HG02840 (cell line): ENCODE results near the gene TSHR.

Experiments used
- ATAC-seq: cut with Tn5 transposase; IDR thresholded peaks from one replicate; pipeline ENCODE4 v1.9.1; 2021; ENCODE audit warnings: mild to moderate bottlenecking, moderate library complexity, moderate number of reproducible peaks; ENCODE audit not compliant: unreplicated experiment, low FRiP score

Gene TSHR

DNA sequence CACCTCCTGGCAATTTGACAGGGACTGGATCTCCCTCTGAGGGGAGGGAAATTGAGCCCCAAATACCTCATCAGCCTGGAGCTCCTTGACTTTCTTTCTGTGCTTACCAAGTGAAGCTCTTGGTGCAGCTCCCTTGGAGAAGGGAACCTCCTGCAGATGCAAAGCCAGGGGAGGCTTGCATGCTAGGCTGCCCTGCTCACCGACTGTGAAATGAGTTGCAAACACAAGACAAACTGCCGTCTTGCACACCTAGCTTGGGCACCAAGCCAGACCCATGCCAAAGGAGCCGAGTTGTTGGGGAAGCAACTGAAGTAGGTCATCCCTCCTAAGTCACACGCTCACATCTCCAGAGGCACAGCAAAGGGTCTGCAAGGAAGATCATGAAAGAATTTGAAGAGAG lies 170.1 kb downstream of the TSHR start:
- no peak for ATAC-seq

DNA sequence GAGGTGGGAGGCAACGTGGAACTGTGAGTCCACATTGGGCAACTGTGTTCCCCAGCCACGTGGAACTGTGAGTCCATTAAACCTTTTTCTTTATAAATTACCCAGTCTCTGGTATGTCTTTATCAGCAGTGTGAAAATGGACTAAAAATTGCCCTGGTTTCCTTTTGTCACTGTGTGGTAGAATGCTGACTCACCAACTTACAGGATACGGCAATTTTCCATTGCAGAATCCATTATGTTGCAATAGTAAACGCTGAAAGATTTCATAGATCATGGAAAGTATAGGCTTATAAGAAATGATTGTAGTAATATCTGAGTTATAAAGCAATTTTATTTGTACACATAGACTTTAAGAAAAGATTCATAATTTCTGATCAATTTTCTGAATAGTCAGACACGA lies 172.4 kb downstream of the TSHR start:
- ATAC-seq = no peak

DNA sequence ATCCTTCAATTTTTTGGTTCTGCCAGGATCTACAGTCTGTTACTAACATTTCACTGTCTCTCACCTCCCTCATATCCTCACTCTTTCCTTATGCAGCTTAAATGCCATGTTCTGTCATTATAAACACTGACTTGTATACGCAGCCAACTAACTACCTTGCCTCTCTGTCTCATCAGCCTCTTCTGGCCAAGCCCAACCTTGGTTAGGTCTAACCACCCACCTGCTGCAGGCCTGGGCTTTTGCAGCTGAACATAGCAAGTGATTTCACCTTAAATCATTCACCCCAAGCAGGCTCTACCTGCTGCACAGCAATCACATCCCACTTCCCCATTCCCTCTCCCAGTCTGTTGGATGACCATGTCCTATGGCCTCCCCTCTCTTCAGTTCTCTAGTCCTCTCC lies 173.8 kb downstream of the TSHR start:
- ATAC-seq = no peak

DNA sequence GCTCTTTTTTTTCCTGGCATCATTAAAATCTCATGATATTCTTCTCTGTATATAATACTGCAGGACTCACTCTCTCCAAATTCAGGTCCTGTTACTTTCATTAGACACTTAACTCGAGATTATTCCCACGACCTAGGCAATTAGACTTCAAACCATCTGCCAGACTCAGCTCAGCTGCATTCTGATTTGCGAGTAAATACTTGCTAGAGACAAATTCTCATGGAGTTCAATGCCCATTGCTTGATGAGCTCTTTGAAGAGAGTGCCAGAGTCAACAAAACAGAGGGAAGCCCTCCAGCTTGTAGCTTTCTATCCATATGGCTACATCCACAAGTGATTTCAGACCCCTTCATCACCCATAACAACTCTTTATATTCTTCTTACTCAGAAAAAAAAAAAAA lies 177.0 kb downstream of the TSHR start:
- no peak for ATAC-seq

DNA sequence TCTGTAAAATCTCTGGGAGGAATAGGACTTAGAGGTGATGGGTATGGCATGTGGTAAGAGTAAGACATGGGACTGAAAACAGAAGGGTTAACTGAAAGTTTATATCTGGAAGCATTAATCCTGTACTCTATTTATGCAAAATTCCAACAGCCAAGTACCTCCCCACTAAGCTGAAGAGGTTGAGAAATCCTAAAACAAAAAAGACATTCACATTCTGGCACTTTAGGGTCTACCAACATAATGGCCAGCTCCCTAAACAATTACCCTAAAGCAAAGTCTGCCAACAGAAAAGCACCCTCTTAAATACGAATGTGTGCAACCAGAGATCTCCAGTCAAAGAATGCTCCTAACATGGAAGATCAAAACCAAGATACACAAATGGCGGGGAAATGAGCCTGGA lies 178.0 kb downstream of the TSHR start:
- ATAC-seq = no peak

DNA sequence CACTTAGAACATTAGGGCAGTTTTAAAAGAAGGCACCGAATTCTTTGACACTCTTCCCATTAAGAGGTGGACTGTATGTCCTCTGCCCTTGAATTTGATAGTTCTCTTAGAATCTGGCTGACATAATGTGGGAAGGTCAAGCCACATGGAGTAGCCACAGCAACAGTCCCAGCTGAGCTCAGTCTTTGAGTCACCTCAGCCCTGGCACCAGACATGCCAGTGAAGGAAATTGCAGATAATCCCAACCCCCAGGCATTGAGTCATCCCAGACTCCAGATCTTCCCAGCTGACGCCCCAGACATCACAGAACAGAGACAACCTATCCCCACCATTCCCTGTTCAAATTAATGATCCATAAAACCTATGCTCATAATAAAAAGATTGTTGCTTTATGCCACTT lies 181.9 kb downstream of the TSHR start:
- no peak for ATAC-seq

DNA sequence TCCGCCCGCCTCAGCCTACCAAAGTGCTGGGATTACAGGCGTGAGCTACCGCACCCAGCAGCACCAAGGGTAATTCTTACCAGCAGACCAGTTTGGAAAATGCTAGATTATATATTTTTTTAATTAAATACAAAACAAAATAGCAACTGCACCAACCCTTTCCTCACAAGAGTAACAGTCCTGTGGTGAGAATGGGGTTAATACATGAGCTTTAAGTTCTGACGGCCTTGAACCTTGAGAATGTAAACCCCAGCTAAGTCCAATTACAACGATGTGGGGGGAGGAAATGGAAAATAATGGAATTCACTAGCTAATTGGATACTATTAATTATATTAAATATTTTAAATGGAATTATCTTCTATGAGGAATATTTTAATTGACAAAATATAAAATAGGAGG lies 183.0 kb downstream of the TSHR start:
- no peak for ATAC-seq

DNA sequence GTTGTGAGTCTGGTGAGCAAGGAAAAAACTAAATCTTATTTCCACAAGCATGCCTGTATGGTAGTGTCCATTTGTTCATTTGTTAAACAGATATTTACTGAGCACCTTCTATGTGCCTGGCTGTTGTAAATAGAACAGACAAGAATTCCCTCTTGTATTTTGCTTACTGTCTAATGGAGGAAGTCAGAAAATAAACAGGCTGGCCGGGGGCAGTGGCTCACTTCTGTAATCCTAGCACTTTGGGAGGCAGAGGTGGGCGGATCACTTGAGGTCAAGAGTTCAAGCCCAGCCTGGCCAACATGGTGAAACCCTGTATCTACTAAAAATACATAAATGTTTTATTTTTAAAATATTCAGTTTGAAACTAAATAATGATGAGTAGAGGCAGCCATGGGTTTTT lies 186.0 kb downstream of the TSHR start:
- ATAC-seq = no peak

DNA sequence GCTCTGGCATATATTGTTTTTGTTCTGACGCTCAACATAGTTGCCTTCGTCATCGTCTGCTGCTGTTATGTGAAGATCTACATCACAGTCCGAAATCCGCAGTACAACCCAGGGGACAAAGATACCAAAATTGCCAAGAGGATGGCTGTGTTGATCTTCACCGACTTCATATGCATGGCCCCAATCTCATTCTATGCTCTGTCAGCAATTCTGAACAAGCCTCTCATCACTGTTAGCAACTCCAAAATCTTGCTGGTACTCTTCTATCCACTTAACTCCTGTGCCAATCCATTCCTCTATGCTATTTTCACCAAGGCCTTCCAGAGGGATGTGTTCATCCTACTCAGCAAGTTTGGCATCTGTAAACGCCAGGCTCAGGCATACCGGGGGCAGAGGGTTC lies 188.4 kb downstream of the TSHR start:
- ATAC-seq = no peak

DNA sequence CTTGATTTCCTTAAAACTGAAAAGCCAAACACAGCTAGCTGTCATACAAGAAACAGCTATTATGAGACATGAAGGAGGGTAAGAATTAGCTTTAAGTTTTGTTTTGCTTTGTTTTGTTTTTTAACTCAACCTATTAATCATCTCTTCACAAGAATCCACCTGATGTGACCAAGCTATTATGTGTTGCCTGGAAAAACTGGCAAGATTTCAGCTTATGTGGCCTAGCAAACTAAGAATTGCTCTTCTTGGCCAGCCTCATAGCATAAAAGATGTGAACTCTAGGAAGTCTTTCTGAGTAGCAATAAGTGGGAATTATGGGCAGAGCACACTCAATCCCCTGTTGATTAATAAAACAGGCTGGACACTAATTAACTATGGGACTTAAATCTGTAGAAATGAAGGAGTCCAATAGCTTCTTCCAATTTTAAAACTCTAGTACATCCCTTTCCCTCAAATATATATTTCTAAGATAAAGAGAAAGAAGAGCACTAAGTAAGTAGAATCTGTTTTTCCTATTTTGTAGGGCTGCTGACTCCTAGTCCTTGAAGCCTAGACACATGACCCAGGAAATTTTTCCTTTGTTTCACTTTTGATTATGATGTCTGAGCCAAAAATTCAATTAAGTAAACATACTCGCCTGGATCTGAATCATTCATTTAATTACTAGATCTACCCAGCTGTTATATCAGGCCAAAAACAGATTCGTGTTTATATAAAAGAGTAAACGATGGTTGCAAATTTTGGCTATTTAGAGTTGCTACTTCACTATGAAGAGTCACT lies 189.6 kb downstream of the TSHR start:
- ATAC-seq = no peak

DNA sequence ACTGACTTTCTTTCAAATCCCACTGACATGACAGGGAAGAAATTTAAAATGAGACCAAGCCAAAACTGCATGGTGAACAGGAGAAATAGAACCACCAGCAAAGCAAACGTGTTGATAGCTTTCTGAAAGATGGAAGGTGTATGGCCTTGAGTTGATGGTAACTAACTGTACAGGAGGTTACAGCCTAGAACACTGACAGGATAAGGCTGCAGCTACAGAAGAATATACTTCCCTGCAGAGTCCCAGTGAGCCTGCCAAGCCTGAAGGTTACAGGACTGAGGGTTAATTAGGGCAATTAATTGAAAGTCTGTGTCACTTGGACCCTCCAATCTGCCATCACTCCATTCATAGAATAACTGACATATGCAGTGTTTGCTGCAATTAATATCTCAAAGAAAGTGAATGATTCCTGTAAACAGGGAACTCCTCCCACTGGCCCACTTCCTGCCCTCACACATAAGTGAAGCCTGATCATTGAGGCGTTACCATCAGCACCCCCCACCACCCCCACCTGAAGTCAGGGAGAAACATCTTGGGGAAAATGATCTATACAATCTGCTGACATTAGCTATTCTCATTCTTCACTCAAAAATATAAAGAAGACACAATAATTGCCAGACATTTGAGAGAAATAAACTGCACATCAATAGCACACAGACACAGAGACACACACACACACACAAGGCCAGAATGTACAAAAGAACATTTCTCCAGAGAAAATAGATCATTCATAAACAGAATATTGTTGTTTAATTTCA lies 191.9 kb downstream of the TSHR start:
- ATAC-seq = no peak

DNA sequence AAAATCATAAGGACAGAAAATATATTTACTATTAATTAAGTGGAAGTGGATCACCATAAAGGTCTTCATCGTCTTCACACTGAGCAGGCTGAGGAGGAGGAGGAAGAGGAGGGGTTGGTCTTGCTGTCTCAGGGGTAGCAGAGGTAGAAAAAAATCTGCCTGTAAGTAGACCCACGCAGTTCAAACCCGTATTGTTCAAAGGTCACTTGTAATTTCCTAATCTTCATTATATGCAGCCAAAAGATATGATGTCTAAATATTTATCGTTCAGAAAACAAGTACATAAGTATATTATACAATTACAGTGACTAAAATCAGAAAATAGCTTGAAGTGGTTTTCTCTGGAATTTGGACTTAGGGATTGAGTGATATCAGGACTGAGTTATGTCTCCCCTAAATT lies 193.2 kb downstream of the TSHR start:
- no peak for ATAC-seq

DNA sequence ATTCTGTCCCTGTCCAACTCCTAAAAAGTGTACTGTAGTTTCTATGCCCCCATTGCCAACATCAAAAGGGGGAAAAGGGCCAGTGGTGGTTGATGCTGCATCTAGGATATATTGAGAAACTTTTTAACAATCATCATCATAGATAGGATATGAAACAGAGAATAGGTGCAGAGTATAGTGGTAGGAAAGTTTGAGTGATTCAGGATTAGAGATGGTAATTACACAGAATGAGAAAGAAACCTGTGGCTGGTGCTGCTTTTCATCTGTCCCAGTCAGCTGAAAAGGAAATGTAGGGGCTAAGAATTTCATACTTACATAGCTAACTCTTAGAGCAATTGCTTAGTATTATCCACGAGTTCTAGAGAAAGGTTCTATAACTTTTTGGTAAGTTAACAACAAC lies 197.8 kb downstream of the TSHR start:
- ATAC-seq = no peak

DNA sequence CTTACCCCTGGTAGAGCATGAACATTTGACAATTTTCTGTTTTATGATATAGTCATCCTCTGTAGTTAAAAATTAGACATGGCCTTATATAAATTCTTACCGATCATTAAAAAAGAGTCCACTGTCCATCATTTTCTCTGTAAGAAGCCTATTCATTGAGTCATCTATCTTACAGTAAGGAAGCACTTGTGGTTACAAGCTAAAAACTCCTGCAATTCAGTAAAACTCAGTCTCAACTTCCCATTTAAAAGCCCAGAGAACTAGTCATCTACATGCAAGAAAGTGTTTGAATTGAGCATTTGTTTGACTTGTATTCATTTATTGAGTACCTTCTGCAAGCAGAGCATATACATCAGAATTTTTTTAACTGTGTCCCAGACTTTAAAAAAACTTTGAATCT lies 202.0 kb downstream of the TSHR start:
- no peak for ATAC-seq

DNA sequence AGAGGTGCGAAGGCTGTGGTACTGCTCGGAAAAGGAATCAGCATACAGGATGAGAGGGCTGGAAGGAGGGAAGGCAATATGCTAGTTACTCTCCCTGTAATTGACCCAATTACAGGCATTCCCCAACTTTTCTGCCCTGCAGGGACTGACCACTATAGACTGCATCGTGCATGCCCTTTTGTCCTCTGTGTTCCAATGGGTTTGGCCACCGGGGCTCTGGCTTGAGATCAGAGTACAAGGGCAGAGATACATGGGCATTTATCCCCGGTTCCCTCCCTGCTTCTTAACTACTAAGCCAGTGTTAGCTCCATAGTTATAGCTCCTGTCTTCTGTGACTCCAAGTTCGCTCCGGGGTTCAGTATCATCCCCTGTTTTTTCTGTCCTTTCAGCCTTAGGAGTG lies 205.7 kb downstream of the TSHR start:
- ATAC-seq = no peak

DNA sequence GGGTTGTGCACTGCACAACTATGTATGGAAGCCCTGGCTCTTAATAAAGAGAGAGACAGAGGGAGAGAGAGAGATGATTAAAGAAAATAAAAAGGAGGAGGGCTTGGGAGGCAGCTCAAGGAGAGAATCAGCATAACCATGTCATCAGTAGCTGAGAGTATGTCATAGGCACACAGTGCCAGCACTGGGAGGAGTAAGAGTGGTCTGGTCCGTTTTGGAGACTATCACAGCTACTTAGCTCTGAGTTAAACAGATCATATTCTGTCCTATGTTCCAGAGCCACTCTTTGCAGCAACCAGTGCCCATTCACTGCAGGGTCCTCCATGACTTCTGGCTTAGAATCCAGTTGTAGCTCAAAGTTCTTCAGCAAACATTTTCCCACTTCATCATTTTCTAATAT lies 206.3 kb downstream of the TSHR start:
- ATAC-seq = no peak

DNA sequence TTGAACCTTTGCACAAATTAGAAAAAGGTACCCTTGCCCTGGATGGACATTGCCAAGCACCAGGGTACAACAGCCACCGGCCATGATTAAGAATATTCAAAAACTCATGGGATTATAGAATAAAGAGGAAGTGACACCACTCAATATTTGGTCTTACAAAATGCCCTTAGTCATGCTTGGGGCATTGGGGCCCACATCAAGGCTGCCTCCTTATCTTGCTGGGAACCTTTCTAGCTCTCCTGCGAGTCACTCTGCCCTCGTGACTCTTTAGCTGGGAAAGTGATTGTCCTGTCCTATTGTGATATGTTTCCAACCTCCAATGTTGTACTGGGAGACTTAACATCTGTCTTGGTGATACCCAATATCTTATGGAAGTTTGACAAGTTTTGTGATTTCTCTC lies 207.5 kb downstream of the TSHR start:
- no peak for ATAC-seq

DNA sequence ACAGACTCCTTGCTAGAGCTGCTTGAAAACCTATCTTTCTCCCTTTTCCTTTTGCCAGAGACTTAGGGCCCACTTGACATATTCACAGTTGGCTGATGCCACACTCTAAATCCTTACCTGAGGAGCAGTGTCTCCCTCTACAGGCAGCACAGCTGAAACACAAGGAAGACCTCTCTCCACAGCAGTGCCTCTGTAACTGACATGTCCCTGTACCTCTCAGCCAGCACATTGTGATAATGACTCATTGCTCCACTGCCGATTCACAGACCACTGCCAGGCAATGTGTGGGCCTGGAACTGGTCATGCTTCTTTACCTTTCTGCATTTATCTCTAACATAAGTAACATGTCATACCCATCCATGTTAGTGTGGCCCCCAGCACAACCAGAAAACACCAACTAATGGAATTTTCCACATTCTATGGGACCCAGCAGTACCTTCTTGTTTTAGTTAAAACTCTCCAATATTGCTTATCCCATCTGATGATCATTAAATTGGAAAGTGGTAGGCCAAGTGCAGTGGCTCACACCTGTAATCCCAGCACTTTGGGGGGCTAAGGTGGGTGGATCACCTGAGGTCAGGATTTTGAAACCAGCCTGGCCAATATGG lies 208.8 kb downstream of the TSHR start:
- ATAC-seq = peak; percentile 70

DNA sequence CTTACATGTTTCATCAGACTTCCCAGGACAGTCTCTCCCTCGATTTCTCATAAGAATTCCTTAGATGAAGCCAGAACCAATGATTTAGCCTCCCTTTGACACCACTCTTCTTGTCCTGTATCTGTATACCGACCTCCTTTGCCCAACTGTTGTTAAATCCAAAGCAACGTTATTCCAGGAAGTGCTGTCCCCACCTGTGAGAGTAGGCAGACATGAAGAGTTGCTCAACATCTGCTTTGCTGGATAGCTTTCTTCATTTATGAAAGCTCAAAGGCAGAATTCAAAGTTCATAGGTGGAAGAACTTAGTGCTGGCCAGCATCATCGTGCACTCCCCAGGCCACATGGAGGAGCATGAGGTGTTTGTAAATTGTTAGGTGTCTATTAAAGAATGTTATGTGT lies 209.8 kb downstream of the TSHR start:
- no peak for ATAC-seq

DNA sequence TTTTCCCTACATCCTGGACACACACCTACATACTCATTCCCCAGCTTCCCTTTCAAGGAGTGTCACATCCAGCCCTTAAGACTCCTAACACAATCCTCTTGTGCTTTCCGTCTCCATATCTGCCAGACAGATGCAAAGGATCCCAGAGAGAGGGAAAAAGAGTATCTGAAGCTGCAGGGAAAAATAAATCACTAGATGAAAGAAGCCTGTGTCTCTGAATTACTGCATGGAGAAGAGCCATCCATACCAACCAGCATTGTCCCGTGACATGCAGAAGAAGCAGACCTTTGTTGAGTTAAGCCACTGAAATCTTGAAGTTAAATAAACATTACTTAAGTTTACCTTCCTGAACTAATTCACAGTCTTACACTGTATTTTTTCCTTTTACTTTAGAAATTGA lies 210.7 kb downstream of the TSHR start:
- ATAC-seq = no peak

DNA sequence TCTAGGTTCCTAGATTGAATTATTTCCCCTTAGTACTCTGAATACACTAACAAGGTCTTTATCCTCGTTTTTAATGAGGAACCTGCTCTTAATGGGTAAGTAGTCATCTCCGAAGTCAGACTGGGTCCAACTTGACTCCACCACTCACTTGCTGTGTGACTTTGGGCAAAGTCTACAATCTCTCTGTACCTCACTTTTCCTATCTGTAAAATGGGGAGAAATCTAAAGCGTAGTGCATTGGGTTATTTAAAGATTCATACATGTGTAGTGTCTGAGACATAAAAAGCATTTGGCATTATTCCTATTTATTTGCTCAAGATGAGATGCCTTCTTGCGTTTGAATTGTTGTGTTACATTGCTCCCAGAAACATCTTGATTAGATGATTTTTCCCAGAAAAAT lies 213.8 kb downstream of the TSHR start:
- no peak for ATAC-seq

DNA sequence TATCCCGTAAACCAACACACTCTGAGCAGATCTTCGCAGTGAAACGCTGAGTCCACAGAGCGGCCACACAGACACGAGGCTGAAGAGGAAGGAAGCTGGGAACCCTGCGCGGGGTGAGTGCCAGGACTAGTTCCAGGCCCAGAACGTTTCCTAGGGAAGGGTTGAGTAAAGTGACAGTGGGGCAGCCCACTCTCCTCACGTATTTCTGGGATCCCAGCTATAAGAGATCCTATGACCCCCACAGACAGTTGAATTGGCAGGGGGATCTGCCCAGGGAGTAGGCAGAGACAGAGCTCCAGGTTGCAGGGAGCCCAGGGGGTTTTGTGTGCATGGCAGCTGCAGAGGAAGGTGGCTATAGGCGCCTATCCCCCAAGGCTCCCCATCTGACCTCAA lies 214.3 kb downstream of the TSHR start:
- peak; percentile 13 for ATAC-seq
